GM21367 (cell line): Measurements from ENCODE around the gene TMEM256.

Experiments used
- ATAC-seq: cut with Tn5 transposase; IDR thresholded peaks from one replicate; pipeline ENCODE4 v1.9.1; 2021; ENCODE audit not compliant: unreplicated experiment

TMEM256 gene

DNA sequence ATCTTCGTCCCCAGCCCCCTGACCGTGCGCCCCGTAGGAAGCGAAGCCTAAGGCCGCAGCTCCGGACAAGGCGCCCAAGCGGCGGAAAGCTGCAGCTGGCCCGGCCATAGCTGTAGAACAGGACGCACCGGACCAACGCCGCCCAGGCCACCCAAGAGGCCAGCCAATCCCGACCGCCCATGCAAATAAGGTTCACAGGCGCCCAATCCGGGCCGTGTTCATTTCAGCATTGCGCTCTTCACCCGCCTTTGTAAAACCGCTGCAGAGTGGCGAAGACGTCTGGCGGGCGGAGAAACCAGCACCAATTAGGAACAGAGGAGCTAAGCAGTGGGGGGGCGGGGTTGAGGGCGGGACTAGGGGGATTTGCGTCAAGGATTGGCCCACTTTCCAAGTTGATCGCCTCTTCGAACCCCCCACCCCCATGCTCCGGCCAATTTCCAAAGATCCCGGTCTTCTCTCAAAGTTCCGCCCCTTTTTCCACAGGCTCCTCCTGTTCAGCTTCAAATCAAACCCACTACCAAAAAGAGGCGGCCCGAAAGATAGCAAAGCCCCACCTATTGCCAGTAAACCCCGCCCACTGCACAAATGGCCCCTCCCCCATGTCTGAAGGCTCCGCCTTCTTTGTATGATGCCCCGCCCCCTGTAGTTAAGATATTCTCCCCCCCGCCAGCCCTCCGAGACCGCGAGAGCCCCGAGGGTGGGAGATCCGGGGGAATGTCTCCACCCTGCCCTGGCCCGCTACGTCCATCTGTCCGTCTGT is at the start of gene TMEM256:
TSS of gene TMEM256 (minus strand) at position 121 of the 760 bp plus-strand sequence. CDS start at position 108, 13 bp downstream.
- ATAC-seq = peak; percentile 90

DNA sequence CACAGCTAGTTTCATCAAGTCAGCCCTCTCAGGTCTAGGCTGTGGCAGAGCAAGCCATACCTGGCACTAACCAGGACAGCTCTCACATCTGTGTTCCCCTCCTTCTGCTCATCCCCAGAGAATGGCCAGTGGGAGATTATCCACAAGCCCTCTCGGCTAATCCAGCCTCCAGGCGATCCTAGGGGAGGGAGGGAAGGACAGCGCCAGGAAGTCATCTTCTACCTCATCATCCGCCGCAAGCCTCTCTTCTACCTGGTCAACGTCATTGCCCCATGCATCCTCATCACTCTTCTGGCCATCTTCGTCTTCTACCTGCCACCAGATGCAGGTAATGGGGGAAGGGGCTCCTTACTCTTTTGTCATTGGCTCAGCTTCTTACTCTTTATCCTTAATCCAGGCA is 44.6 kb upstream of the TMEM256 start:
- no peak for ATAC-seq

DNA sequence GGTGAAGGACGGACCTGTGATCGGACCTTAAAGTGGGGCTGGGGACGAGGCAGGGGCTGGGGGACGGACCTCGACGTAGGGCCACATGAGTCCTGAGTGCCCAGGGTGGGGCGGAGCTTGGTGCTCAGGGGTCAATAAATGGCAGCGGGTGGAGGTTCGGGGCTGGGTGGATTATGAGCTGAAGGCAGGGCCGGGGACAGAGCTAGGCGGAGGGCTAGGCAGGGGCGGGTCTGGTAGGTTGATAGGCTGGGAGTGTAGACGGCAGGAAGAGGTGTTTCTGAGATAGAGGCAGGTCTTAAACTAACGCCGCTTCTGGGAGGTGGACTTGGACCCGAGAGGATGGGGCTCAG is 41.7 kb upstream of the TMEM256 start:
- ATAC-seq = no peak

DNA sequence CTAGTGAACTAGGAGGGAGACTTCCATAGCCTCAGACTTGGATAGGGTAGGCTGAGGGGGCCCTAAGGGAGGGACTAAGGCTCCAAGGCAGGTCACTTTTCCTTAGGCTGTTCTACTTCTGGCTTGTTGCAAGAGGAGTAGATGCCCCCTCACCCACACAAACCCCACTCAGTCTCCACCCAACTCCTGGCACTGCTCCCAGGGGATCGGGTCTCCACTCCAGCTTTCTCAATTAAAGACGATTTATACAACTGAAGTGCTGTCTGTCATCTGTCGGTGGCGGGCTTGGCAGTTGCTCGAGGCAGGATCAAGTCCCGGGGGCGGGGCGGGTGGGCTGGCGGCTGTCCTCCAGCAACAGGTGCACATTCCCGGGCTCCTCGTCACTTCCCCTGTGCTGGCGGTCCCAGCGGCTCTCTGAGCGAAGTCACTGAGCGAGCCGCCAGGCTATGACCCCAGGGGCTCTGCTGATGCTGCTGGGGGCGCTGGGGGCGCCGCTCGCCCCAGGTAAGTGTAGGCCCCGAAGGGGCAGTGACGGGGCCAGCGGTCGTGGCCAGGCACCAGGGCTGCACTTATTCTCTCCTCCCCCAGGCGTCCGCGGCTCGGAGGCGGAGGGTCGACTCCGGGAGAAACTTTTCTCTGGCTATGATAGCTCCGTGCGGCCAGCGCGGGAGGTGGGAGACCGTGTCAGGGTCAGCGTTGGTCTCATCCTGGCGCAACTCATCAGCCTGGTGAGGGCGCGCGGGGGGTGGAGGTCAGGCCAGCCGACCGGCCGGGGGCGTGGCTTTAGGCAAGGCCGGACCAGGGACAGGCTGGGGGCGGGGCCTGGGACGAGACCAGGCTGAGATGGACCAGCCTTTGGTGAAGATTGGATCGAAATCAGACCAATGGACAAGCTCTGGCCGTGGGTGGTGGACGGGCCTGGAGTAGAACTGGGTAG is 41.1 kb upstream of the TMEM256 start, which contains the start of gene CHRNB1:
TSS of gene CHRNB1 (plus strand) at position 380 of the 937 bp plus-strand sequence. CDS start at position 447, 67 bp downstream.
- ATAC-seq = no peak

DNA sequence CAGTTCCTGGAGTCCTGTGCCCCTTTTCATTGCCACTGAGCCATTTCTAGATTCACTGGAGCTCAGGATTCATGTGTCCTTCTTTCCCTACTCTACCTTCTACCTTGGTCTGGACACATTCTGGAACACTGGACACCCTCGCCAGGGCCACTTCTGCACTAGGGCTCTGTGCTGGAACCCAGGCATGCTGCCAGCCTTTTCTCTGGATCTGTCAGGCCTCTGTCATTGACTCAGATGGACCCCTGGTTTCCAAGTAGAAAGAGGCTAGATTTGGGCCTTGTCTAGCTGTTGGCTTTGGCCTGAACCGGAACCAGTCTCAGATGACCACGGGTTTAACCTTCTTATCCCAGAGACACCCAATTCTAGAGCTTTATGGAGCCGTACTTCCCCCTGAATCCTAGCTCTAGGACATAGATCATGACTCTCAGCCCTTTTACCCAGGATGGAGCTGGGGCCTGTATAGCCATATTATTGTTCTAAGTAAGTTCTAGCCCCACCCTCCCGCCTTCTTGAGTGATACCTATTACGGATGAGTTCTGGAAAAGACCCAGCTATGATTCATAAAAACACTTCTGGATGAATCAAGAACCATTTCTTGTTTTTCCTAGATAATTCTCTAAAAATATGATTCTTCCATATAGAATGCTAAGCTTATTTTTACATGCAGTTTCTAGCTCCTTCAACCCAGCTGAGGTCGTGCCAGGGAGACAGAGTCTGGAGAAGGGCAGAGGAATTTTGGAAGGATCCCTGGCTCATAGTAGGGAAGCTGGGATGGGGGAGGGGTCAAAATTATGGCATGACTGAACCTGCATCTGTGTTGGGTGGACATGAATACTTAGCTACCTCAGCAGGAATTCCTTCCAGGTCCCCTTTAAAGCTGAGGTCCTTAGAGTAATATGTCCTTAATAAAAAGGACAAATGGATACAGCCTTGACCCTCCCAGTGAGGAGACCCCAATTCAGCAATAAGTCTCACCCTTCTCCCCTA is 39.9 kb upstream of the TMEM256 start:
- ATAC-seq = no peak

DNA sequence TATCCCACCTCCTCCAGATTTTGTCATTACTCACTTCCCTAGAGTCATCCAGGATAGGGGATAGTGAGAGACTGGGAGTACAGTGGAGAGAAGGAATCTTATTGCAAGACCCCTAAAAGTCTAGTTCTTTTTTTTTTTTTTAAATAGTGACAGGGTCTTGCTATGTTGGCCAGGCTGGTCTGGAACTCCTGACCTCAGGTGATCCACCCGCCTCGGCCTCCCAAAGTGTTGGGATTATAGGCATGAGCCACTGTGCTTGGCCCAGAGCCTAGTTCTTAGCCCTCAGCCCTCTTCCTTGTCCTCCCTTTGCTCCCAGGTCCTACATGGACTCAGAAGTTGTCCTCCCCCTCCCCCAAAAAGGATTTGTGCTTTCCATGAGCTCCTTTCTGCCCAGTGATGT is 38.2 kb upstream of the TMEM256 start:
- no peak for ATAC-seq

DNA sequence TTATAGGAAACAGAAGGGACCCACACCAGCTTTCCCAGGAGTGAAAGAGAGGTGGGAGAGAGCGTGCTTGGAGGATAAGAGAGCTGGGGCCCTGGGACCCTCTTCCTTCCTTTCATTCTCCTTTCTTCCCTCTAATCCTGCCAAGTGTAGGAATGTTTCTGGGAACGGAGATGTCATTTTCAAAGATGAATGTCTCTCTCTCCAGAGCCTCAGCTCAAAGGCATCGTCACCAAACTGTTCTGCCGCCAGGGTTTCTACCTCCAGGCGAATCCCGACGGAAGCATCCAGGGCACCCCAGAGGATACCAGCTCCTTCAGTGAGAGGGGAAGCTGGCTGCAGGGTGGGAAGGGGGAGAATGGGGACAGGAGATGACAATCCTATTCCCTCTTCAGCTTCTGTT is 37.4 kb upstream of the TMEM256 start:
- ATAC-seq = no peak

DNA sequence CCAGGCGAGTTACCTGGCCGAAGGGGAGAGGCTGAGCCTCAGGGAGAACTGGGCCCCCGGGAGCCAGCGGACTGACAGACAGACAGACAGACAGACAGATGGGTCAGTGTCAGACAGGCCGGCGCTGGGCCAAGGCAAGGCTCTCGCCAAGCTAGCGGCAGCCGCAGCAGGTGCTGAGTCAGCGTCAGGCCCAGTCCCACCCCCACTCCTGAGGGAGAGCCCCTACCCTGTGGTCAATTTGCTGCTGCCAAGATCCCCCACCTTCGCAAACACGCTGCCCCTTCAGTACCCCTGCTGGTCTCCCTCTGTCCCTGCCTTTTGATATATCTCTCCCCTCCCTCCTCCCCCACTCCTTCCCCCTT is 36.9 kb upstream of the TMEM256 start:
- no peak for ATAC-seq

DNA sequence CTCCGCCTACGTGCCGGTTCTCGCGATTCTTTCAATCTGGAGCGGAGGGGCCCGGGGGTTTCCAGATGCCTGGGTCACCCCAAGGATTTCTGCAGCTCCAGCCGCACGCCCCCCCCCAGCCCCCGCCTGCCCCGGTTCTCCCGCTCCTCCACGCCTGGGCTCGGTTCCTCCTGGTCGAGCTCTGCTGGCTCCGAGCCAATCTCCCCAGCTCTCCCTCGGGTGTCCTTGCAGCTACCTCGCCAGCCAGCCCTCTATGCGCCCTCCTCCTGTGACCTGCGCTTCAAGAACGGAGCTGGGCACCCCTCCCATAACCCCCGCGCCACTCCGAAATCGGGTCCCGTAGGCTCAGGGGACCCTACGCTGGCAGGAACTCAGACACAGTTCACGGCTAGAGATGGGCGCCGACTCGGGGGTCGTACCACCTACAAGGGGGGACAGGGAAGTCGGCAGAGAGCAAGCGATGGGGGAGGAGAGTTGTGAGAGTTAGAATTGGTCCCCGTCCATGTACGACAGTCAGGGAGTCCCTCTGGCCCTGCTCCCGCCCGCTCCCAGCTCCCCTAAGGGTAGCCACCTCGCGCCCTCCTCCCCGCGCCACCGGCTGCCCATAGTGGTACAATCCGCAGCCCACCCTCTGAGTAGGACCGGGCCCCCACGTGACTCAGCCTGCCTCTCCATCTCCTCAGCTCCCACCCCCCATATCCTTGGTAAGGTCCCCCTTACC is 36.4 kb upstream of the TMEM256 start:
- ATAC-seq = no peak

DNA sequence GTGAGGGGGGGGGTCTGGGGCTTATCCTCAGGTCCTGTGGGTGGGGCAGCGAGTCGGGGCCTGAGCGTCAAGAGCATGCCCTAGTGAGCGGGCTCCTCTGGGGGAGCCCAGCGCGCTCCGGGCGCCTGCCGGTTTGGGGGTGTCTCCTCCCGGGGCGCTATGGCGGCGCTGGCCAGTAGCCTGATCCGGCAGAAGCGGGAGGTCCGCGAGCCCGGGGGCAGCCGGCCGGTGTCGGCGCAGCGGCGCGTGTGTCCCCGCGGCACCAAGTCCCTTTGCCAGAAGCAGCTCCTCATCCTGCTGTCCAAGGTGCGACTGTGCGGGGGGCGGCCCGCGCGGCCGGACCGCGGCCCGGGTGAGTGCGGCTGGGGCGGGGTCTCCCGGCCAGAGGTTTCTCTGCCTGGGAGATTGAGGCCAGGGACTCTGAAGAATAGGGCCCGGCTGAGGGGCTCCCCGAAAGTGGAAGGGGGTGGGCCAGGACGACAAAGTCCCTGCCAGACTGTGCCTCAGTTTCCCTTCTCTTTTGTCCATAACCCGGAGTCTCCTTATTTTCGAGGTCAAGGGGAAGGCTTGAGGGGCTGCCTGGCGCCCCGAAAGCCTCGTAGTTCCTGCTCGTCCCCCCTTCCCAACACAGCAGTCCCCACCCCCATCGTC is 35.7 kb upstream of the TMEM256 start, which contains the start of gene FGF11:
TSS of gene FGF11 (plus strand) at position 51 of the 651 bp plus-strand sequence. CDS start at position 160, 109 bp downstream.
- ATAC-seq = no peak

DNA sequence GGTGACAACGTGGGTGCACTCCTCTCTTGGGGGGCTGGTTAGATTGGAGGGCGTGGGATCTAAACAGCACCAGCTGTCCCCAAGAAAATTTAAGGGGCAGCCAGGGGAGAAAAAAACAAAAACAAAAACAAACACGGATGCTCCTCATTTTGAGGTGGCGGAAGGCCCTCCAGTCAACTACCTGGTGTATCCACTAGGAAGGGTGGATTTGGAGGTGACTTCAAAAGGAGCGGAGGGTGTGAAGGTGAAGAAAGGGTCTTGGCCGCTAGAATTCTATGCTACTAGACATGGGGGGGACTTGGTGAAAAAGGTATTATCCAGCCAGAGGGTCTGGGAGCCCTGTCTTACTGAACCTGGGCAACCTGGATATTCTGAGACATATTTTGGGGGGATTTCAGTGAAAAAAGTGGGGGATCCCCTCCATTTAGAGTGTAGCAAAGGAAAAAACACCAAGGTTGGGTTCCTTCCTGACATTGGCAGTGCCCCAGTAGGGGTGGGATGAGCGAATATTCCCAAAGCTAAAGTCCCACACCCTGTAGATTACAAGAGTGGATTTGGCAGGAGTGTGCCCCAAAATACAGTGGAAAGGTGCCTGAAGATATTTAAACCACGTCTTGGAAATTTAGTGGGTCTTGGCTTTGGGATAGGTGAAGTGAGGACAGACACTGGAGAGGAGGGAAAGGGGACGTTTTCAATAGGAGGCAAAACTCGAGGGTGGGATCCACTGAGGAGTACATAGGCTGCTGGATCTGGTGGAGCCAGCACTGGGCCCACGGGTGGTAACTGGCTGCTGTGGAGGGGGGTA is 35.0 kb upstream of the TMEM256 start:
- no peak for ATAC-seq

DNA sequence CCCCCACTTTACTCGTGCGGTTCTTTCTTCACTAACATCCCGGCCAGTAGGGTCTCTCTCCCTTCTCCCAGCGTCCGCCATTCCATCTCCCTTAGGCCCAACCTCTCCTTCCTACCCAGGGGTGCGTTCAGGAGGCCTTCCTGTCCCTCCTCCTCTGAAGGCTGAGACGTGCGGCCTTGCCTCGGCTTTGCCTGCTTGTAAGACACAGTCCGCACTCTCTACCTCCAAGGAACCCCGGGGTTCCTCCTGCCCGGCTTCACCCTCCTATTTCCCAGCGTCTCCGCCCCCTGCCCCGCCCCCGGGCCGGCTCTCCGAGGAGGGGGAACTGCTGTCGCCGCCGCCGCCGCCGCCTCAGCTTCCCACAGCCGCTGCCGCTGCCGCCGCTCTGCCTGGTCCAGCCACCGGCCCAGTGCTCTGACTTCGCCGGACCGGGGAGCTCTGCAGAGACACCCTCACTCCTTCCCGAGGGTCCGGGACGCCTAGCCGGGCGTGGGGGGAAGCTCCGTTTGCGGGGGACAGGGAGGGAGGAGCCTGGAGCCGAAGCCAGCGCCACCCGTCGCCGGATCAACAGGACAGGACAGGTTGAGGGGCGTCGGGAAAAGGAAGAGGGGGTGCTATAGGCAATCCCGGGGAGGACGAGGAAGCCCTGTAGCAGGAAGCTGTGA is 34.2 kb upstream of the TMEM256 start:
- no peak for ATAC-seq

DNA sequence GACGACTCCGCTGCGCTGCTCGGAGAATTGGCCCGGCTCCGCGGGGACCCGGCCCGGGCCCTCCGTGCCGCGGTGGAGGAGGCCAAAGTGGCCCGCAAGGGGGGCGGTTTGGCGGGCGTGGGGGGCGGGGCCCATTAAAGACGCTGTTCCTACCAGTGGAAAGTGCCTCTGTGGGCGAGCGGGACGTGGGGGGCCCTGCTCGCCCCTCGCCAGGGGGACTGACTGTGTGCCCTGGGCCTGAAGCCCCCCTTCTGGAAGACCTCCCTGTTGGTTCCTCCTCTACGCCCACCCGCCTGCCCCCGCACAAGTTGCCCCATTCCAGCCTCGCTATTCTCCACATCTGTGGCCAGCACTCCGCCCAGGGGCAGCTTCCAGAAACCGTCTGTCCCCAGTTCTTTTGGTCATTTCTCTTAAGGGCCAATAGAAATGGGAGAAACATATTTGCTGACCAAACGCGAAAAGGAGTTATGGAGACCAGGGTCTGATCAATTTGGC is 33.5 kb upstream of the TMEM256 start:
- no peak for ATAC-seq

DNA sequence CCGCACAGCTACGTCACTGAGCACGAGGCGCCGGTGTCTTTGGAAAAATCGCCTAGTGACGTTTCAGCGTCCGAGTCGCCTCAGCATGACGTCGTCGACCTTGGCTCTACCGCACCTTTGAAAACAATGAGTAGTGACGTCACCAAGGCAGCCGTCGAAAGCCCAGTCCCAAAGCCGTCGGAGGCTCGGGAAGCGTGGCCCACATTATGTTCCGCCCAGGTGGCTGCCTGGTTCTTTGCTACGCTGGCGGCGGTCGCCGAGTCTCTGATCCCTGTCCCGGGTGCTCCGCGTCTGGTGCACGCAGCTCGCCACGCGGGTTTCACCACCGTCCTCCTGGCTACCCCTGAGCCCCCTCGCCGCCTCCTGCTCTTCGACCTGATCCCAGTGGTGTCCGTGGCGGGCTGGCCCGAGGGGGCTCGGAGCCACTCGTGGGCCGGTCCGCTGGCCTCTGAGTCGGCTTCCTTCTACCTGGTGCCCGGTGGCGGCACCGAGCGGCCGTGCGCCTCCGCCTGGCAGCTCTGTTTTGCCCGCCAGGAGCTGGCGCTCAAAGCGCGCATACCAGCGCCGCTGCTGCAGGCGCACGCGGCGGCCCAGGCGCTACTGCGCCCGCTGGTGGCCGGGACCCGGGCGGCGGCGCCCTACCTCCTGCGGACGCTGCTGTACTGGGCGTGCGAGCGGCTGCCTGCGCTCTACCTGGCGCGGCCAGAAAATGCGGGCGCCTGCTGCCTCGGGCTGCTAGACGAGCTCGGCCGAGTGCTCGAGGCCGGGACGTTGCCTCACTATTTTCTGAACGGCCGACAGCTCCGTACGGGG is 32.9 kb upstream of the TMEM256 start:
- ATAC-seq = no peak

DNA sequence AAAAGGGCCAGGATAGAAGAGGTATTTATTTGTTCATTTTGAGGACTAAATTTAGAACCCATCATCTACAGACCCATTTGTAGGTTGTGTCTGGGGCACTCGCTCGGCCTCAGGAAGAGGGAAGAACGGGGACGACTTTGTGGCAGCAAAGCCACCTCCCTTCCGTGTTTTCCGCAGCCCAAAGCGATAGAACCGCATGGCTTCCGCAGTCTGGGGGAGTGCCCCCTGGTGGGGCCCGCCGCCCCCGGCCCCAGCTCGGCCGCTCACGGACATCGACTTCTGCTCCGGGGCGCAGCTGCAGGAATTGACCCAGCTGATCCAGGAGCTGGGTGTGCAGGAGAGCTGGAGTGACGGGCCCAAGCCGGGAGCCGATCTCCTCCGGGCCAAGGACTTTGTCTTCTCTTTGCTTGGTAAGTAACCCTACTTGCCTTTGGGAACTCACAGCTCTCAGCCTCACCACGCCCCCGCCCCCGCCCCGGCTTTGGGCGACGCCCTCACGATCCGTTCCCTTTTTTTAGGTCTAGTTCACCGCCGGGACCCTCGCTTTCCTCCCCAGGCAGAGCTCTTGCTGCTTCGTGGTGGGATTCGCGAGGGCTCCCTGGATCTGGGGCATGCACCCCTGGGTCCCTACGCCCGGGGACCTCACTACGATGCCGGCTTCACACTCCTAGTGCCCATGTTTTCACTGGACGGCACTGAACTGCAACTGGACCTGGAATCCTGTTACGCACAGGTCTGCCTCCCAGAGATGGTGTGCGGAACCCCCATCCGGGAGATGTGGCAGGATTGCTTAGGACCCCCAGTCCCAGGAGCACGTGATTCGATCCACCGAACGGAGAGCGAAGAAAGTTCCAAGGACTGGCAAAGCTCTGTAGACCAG is 32.0 kb upstream of the TMEM256 start:
- ATAC-seq = peak; percentile 16

DNA sequence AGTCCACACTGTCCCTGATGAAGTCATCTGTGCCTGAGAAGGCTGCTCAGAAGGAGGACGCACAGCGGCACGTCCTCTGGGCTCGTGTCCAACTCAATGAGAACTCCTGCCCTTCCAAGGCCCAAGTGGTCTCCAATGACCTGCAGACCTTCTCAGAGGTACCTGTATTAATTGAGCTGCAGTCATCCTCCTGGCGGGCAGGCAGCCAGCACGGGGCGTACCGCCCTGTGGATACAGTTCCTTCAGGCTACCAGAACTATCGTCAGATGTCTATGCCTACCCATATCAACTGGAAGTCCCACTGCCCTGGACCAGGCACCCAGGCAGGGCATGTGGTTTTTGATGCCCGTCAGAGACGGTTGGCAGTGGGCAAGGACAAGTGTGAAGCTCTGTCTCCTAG is 28.4 kb upstream of the TMEM256 start:
- ATAC-seq = no peak
